H1 (cell line): ENCODE data around the gene FMC1.

Source experiments
- BCL11A ChIP-seq, 2 experiments: IDR thresholded peaks; one replicate each; pipeline ENCODE4 v1.6.1; 2011; ENCODE audit warnings: low read depth in 2 of 2, low read length in 2 of 2, mild to moderate bottlenecking in 2 of 2
- BRCA1 ChIP-seq: IDR thresholded peaks from 2 replicates; pipeline ENCODE4 v1.6.1; 2012; ENCODE audit warnings: low read depth, low read length, improper control_type of control experiment
- CREB1 ChIP-seq: IDR thresholded peaks from 2 replicates; pipeline ENCODE4 v1.6.1; 2012; ENCODE audit warnings: inconsistent platforms
- EP300 ChIP-seq, 2 experiments: IDR thresholded peaks; 1 replicate in 1 of 2; 2 replicates in 1 of 2; pipeline ENCODE4 v1.6.1; 2011 to 2012; ENCODE audit warnings: low read depth in 2 of 2, low read length in 2 of 2, mild to moderate bottlenecking in 2 of 2, borderline replicate concordance in 1 of 2, inconsistent platforms in 1 of 2, moderate library complexity in 1 of 2
- GTF2F1 ChIP-seq: IDR thresholded peaks from 2 replicates; pipeline ENCODE4 v1.6.1; 2012; ENCODE audit warnings: low read depth, low read length, improper control_type of control experiment, borderline replicate concordance
- KDM1A ChIP-seq: fragments of 200-600, 300-600 bp; sonication (generic); IDR thresholded peaks from 2 replicates; pipeline ENCODE4 v1.7.1; 2016; ENCODE audit warnings: mild to moderate bottlenecking, low read length, borderline replicate concordance
- POLR2A ChIP-seq, 2 experiments: IDR thresholded peaks; 1 replicate in 1 of 2; 2 replicates in 1 of 2; pipeline ENCODE4 v1.6.1; 2011; ENCODE audit warnings: low read depth in 2 of 2, low read length in 2 of 2, mild to moderate bottlenecking in 2 of 2; ENCODE audit errors: control extremely low read depth in 1 of 2
- RAD21 ChIP-seq, 2 experiments: IDR thresholded peaks in 1 of 2; conservative IDR thresholded peaks in 1 of 2; 2 replicates each; pipeline ENCODE4 v1.6.1; 2011; ENCODE audit warnings: low read depth in 2 of 2, low read length in 2 of 2, improper control_type of control experiment in 1 of 2, inconsistent platforms in 1 of 2, mild to moderate bottlenecking in 1 of 2, moderate library complexity in 1 of 2
- SRF ChIP-seq: IDR thresholded peaks from 2 replicates; pipeline ENCODE4 v1.6.1; 2011; ENCODE audit warnings: mild to moderate bottlenecking, low read depth, low read length, moderate library complexity
- TF ChIP-seq, protein P1 (sequence below), 3 experiments: IDR thresholded peaks; 1 replicate in 2 of 3; 2 replicates in 1 of 3; pipeline versions ENCODE4 v1.5.1 to v1.6.1; 2011; ENCODE audit warnings: low read length in 3 of 3, mild to moderate bottlenecking in 3 of 3, inconsistent platforms in 2 of 3, low read depth in 1 of 3, moderate library complexity in 1 of 3; ENCODE audit not compliant: insufficient read depth in 1 of 3; ENCODE audit errors: control extremely low read depth in 1 of 3

- TF ChIP-seq POLR2A (IDR thresholded peaks at IDR 0.05; ENCODE audit: control extremely low read depth in 1 of 2, low read depth in 2 of 2, low read length in 2 of 2) (no peak), BRCA1 (no peak), KDM1A (no peak), EP300 (IDR thresholded peaks at IDR 0.05; ENCODE audit: borderline replicate concordance in 1 of 2, low read depth in 2 of 2, low read length in 2 of 2) (no peak), BCL11A (IDR thresholded peaks at IDR 0.05; ENCODE audit: low read depth in 2 of 2, low read length in 2 of 2) (no peak), GTF2F1 (no peak), CREB1 (no peak), RAD21 (IDR thresholded peaks at IDR 0.05 in 1 of 2, conservative IDR thresholded peaks at IDR 0.05 in 1 of 2; ENCODE audit: low read depth in 2 of 2, low read length in 2 of 2) (no peak), SRF (no peak)
- TF ChIP-seq, protein P1, sequence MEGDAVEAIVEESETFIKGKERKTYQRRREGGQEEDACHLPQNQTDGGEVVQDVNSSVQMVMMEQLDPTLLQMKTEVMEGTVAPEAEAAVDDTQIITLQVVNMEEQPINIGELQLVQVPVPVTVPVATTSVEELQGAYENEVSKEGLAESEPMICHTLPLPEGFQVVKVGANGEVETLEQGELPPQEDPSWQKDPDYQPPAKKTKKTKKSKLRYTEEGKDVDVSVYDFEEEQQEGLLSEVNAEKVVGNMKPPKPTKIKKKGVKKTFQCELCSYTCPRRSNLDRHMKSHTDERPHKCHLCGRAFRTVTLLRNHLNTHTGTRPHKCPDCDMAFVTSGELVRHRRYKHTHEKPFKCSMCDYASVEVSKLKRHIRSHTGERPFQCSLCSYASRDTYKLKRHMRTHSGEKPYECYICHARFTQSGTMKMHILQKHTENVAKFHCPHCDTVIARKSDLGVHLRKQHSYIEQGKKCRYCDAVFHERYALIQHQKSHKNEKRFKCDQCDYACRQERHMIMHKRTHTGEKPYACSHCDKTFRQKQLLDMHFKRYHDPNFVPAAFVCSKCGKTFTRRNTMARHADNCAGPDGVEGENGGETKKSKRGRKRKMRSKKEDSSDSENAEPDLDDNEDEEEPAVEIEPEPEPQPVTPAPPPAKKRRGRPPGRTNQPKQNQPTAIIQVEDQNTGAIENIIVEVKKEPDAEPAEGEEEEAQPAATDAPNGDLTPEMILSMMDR (IDR thresholded peaks at IDR 0.05; ENCODE audit: control extremely low read depth in 1 of 3, insufficient read depth in 1 of 3, low read depth in 1 of 3, low read length in 3 of 3), result no peak
Observed at GRCh38 chr7:139362981-139363380, 21.8 kb downstream of the FMC1 start.
